GM19395 (cell line): ENCODE results near the gene NYAP1.
"Not testable (repeated sequence)": the region's sequence is repeated elsewhere in the genome, so short reads cannot be mapped to it uniquely, and the experiment has no call there.

Experiments
- ATAC-seq: cut with Tn5 transposase; IDR thresholded peaks from one replicate; pipeline ENCODE4 v1.9.1; 2021; ENCODE audit warnings: mild to moderate bottlenecking, moderate library complexity; ENCODE audit not compliant: unreplicated experiment

NYAP1 gene

DNA sequence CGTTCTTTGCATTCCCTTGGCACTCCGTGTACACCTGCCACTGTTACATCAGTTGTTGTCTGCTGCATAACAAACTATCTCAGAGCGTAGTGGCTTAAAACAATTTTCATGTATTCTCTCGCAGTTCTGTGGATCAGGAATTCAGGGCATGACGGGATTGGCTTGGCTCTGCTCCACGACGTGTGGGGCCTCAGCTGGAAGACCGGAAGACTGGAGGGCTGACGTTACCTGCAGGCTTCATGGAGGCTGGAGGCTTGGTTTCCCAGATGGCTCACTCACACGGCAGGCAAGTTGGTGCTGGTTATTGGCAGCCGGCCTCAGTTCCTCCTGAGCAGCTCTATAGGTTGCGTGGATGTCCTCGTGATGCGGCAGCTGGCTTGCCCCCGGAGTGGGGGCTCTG is 25.5 kb downstream of the NYAP1 start:
- ATAC-seq: no peak

- no peak for ATAC-seq
Observed at GRCh38 chr7:100510437-100511239, 26.9 kb downstream of the NYAP1 start.

GRCh38 chr7:100513212-100513810 is 29.6 kb downstream of the NYAP1 start:
- no peak for ATAC-seq

GRCh38 chr7:100515072-100515532 is 31.4 kb downstream of the NYAP1 start:
- no peak for ATAC-seq

DNA sequence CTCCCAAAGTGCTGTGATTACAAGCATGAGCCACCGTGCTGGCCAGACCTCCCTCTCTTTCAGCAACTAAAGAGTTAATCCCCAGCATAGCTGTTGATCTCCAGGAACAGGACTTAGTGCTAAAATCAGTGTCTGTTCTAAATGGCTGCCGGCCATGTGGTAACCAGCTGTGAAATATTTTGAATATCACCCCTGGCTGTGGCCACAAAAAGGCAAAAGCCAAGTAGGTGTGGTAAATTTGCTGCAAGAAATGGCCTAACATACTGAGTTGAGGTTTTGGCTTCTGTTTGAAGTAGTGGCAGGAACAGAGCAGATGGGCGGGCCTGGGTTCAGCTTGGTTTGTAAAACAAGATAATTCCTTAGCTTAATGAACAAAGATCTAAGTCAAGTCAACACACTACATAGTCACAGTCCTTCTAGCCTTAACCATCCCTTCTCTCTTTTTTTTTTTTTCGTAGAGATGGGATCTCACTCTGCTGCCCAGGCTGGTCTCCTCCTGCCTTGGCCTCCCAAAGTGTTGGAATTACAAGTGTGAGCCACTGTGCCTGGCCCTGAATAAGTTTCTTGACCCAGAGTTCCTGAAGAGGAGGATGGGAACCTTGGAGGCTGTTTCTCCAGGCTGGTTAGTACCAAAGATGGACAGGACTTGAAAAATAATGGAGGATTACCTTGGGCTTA is 32.5 kb downstream of the NYAP1 start:
- ATAC-seq: no peak

DNA sequence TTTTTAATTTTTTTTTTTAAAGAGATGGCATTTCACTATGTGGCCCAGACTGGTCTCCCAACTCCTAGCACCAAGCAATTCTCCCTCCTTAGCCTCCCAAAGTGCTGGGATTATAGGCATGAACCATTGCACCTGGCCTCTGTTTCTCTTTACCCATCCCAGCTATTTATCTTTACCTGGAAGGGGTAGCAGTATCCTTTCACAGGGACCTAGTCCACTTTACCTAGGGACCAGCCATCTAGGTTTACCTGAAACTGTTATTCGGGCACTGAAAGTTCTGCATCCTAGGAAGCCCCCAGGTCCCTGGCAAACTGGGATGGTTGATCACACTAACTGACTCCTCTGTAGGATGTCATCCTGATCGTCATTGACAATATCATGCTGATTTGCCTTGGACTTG is 33.6 kb downstream of the NYAP1 start:
- ATAC-seq: no peak

GRCh38 chr7:100519580-100519979 is 35.9 kb downstream of the NYAP1 start:
- no peak for ATAC-seq

GRCh38 chr7:100520138-100520537 is 36.4 kb downstream of the NYAP1 start:
- no peak for ATAC-seq

DNA sequence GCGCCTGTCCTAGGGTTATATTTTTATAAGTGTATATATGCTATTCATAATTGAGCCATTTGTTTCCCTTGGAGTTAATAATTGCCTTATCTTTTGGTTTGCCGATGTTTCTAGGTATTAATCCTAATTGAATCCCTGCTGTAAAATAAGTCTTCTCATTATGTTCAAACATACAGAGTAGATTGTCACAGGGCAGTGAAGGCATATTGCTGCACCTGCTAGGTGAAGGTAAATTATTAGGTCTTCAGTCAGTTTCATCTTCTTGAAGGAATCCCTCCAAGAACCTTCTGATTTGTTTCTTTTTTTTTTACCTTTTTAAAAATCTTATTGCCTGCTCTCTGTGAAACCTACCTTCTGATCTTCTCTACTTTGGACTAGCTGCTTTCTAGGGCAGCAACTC is 37.3 kb downstream of the NYAP1 start:
- no peak for ATAC-seq

- not testable (repeated sequence) for ATAC-seq
Observed at GRCh38 chr7:100521909-100522593, 38.3 kb downstream of the NYAP1 start.

- ATAC-seq: not testable (repeated sequence)
Observed at GRCh38 chr7:100523192-100523591, 39.5 kb downstream of the NYAP1 start.

DNA sequence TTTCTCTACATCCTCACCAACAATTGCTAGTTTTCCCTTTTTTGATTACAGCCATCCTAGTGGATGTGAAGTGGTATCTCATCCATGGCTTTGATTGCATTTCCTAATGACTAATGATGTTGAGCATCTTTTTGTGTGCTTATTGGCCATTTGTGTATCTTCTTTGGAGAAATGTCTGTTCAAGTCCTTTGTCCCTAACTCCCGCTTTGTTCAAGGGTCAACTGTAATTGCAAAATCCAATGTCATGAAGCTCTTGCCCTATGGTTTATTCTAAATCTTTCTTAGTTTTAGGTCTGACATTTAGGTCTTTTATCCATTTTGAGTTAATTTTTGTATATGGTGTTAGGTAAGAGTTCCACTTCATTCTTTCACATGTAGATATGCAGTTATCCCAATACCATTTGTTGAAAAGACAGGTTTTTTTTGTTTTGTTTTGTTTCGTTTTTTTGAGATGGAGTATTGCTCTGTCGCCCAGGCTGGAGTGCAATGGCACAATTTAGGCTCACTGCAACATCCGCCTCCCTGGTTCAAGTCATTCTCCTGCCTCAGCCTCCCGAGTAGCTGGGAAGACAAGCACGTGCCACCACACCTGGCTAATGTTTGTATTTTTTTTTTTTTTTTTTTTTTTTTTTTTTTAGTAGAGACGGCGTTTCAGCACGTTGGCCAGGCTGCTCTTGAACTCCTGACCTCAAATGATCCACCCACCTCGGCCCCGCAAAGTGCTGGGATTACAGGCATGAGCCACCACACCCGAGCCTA is 44.6 kb downstream of the NYAP1 start:
- not testable (repeated sequence) for ATAC-seq

- ATAC-seq: no peak
Observed at GRCh38 chr7:100532165-100533022, 48.7 kb downstream of the NYAP1 start.

GRCh38 chr7:100535982-100536381 is 52.3 kb downstream of the NYAP1 start:
- ATAC-seq: not testable (repeated sequence)

DNA sequence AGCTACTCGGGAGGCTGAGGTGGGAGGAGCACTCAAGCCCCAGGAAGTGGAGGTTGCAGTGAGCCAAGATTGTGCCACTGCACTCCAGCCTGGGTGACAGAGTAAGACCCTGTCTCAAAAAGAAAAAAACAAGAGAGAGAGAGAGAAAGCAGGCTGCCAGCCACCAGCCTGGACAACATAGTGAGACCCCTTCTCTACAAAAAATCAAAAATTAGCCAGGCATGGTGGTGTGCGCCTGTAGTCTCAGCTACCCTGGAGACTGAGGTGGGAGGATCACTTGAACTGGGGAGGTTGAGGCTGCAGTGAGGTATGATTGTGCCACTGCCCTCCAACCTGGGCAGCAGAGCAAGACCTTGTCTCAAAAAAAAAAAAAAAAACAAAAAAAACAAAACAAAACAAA is 53.0 kb downstream of the NYAP1 start:
- not testable (repeated sequence) for ATAC-seq

DNA sequence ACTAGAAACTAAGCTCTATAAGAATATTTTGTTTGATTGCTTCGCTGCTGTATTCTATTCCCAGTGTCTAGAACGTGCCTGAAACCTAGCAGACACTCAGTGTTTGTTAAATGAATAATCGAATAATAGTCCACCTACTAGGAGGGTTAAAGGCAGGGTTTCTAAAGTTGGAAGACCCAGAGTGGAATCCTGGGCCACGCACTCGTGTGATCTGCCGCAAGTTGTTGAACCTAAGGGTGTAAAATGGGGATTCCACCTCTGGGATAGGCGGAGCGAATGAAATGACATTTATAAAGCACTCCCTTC is 54.6 kb downstream of the NYAP1 start:
- ATAC-seq: no peak

DNA sequence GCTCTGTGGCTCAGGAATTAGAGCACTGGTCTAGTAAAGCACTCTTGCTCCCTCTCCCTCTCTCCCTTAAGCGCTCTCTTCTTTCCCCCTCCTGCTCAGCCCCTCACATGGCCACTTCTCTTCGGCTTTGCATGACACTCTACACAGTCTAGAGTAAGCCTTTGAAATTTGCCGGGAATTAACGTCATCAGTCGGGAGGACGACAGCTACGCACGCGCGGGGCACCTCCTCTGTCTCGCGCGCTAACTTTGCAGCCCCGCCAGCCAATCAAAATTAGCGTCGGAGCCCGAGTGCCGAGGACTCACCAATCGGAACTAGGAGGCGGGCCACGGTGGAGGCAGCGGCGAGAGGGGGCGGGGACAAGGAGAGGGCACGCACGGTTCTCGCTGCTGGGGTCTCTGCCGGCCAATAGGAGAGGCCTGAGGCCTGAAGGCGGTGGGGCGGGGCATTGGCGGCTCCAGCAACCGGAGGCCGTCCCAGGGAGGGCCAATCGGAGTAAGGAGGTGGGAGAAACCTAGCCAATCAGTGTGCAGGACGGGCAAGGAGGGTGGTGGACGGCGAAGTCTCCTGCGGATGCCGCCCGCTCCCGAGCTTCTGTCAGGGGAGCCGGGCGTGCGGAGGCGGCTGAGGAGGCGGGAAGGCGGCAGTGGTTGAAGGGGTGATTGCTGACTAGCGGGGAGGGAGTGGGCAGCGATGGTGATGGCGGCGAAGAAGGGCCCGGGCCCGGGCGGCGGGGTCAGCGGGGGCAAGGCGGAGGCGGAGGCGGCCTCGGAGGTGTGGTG is 55.1 kb downstream of the NYAP1 start, which contains the start of gene AGFG2:
AGFG2 (plus strand) TSS at position 550 of the 782 bp plus-strand sequence; CDS start at position 694, 144 bp downstream.
- ATAC-seq: peak; percentile 93

DNA sequence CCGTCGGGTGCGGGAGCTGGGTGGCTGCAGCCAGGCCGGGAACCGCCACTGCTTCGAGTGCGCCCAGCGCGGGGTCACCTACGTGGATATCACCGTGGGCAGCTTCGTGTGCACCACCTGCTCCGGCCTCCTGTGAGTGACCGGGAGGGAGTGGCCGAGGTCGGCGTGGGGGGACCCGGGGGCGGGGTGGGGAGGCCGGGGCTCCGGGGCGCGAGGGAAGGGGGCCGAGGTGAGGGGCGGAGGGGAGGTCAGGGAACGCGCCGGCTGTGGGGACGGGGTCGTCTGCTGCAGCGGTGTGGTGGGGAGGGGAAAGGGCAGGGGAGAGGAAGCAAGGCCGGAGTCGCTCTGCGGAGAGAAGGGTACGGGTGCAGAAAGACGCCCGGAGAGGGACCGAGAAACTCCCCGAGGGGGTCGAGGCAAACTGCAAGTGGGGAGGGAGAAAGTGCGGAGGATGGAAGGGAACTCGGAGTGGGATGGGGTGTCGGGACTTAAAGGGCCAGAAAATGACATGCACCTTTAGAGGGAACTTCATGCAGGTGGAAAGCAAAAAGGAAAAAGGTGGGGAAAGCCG is 55.8 kb downstream of the NYAP1 start:
- ATAC-seq: no peak
